A549 (cell line): Measurements from ENCODE around the gene UTS2B.

ENCODE experiments used
- CBX8 ChIP-seq: fragments of 200-600 bp; sonication (generic); IDR thresholded peaks from 2 replicates; pipeline ENCODE4 v1.6.1; 2016
- CEBPB ChIP-seq, 2 experiments: fragments of >200 bp in 1 of 2; sonication (Bioruptor Twin) in 1 of 2; formaldehyde crosslinking in 1 of 2; IDR thresholded peaks; 2 replicates each; pipeline ENCODE4 v1.6.1; 2012 to 2016
- CTCF ChIP-seq: fragments of >200 bp; sonication (Bioruptor Twin); formaldehyde crosslinking; IDR thresholded peaks from 3 replicates; pipeline ENCODE4 v1.5.1; 2016
- MAZ ChIP-seq: fragments of 150-350 bp; IDR thresholded peaks from 2 replicates; pipeline ENCODE4 v1.6.1; 2014; ENCODE audit warnings: antibody characterized with exemption, low read depth, low read length, borderline replicate concordance
- MYC ChIP-seq: IDR thresholded peaks from 2 replicates; pipeline ENCODE4 v1.6.1; 2012; ENCODE audit warnings: mild to moderate bottlenecking, inconsistent platforms, low read length, improper control_type of control experiment, borderline replicate concordance
- NFE2L2 ChIP-seq: fragments of 150-350 bp; conservative IDR thresholded peaks from 2 replicates; pipeline ENCODE4 v1.6.1; 2014; ENCODE audit warnings: low read length
- POLR2AphosphoS2 ChIP-seq: conservative IDR thresholded peaks from 2 replicates; pipeline ENCODE4 v1.6.1; 2012; ENCODE audit warnings: low read length, improper control_type of control experiment, inconsistent platforms
- RAD21 ChIP-seq, 2 experiments: fragments of >200 bp in 1 of 2; sonication (Bioruptor Twin) in 1 of 2; formaldehyde crosslinking in 1 of 2; IDR thresholded peaks in 1 of 2; conservative IDR thresholded peaks in 1 of 2; 2 replicates in 1 of 2; 3 replicates in 1 of 2; pipeline ENCODE4 v1.6.1; 2012 to 2018; ENCODE audit warnings: inconsistent platforms in 1 of 2
- RFX5 ChIP-seq: fragments of 450-650 bp; IDR thresholded peaks from 2 replicates; pipeline ENCODE4 v1.7.1; 2014; ENCODE audit warnings: antibody characterized with exemption, mild to moderate bottlenecking, moderate library complexity

GRCh38 chr3:191280882-191281281, 49.4 kb downstream of the UTS2B start:
- TF ChIP-seq CTCF (no peak), RFX5 (no peak), MYC (no peak), RAD21 (conservative IDR thresholded peaks at IDR 0.05 in 1 of 2, IDR thresholded peaks at IDR 0.05 in 1 of 2) (no peak), NFE2L2 (no peak), CEBPB (IDR thresholded peaks at IDR 0.05) (no peak), CBX8 (no peak), POLR2AphosphoS2 (no peak), MAZ (no peak)
